ENCODE data around the gene PRKG1. TPM values are rescaled to one million over a fixed set of nuclear protein-coding genes. Genes with fewer than 3 reads are reported as not detected.

Gene PRKG1
- total RNA-seq, 1 donor from 2014 or later = 50.2 TPM

DNA sequence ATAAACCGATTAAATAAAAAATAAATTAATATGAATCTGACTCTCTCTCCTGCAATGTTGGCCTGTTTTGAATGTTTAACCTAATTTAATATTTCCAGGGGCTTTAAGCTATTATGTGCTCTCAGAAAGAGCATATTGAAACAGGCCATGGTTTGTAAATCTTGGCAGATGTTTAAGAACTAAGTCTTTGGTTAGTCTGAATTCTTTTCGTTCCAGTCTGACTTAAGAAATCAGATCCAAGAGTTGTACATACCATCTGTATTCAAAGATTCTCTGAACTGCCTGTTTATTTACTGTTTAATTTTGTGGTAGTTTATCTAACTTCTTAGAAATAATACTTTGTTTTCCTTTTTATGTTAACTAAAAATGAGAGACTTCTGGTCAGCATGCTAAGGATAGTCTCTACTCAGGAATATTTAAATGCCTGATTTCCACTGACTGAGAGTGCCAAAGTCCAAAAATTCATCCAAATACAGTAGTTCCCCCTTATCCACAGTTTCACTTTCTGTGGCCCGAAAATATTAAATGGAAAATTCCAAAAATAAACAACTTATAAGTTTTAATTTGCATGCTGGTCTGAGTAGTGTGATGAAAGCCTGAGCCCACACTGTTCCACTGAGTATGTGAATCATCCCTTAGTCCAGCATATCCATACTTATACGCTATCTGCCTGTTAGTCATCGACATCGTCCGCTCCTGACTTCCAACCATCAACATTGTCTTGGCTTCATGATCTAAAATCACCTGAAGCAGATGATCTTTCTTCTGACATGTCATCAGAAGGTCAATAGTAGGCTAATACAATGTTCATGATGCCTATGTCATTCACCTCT lies 863.2 kb downstream of the PRKG1 start:
- TF ChIP-seq, protein P1, sequence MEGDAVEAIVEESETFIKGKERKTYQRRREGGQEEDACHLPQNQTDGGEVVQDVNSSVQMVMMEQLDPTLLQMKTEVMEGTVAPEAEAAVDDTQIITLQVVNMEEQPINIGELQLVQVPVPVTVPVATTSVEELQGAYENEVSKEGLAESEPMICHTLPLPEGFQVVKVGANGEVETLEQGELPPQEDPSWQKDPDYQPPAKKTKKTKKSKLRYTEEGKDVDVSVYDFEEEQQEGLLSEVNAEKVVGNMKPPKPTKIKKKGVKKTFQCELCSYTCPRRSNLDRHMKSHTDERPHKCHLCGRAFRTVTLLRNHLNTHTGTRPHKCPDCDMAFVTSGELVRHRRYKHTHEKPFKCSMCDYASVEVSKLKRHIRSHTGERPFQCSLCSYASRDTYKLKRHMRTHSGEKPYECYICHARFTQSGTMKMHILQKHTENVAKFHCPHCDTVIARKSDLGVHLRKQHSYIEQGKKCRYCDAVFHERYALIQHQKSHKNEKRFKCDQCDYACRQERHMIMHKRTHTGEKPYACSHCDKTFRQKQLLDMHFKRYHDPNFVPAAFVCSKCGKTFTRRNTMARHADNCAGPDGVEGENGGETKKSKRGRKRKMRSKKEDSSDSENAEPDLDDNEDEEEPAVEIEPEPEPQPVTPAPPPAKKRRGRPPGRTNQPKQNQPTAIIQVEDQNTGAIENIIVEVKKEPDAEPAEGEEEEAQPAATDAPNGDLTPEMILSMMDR (IDR thresholded peaks at IDR 0.05) = no peak
- intact Hi-C loops (cut with DNase I) = no loop called here
- Histone ChIP-seq H3K36me3 (no peaks in the 10 kb centered on the region), H3K4me1 (peaks cover 0 to 9% of the 10 kb centered on the region in 2 donors), H3K27me3 (no peaks in the 10 kb centered on the region), H3K4me3 (peak overlapping the region; percentile 23 to 54), H3K9me3 (no peaks in the 10 kb centered on the region), H3K27ac (peak overlapping the region; percentile 59 to 74)
- DNase-seq (ENCODE audit: low spot score in 2 of 2) = no peak

DNA sequence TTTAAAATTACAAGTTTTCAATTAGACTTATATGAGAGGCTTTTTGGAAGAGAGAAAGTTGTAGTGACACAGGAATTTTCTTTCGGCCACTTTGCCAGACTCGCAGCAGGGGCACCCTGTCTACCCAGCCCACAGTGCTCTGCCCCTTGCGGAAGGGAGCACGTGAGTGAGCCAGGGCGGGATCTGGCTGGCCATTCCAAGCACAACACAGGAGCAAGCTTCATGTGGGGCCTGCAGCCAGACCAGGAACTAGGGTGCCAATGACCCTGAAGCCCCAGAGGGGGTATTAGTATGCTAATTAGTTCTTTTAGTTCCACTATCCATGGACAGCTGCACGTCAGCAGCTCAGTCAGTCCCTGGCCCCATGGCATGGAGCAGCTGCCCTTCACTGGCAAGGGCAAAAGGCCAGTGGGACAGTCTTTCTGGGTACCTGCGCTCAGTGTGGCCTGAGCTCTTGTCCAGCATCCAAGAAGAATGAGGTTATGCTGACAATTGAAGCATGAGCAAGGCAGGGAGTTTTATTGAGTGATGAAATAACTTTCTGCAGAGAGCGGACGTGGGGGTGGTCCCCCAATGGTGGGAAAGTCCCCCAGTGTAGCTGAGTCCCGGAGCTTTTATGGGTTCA lies 876.2 kb downstream of the PRKG1 start:
- Histone ChIP-seq H3K4me1 (peaks cover 3 to 29% of the 10 kb centered on the region in 2 donors), H3K9me3 (no peaks in the 10 kb centered on the region), H3K4me3 (no peak overlapping the region), H3K27me3 (no peaks in the 10 kb centered on the region), H3K36me3 (no peaks in the 10 kb centered on the region), H3K27ac (peak overlapping the region; percentile 62 to 72)
- intact Hi-C loops (cut with DNase I) = loop anchor here (5.0 to 10.0 kb wide), 2 partner anchors 876 to 958 kb away; partner anchors contain the start of gene PRKG1
- no peak for DNase-seq (ENCODE audit: low spot score in 2 of 2)
- TF ChIP-seq, protein P1 (IDR thresholded peaks at IDR 0.05) = no peak

DNA sequence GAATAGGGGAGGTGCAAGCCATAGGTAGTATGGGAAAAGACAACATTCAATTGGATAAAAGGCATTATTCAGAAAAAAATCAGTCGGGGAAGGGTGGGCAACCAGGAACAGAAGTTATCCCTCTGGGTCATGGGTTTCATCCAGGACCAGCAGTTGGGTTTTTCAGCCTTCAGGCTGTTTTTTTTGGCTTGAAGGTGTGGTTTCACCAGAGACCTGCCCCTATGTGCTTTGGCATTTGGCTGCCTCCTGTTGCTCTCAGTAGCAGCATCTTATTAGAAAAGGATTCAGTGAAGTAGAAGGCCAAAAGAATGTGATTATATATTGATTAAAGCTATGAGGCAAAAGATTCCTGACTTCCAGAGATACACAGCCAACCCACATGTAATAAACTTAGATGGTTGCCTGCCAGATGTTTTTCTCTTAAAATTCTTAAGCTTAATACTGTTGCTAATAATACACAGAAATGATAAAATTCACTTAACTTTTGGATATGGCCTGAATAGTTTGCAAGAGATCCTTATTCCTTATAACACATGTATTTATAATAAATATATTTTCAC lies 876.8 kb downstream of the PRKG1 start:
- Histone ChIP-seq H3K4me1 (peaks cover 3 to 29% of the 10 kb centered on the region in 2 donors), H3K9me3 (no peaks in the 10 kb centered on the region), H3K27ac (peak overlapping the region; percentile 62 to 72), H3K4me3 (no peak overlapping the region), H3K36me3 (no peaks in the 10 kb centered on the region), H3K27me3 (no peaks in the 10 kb centered on the region)
- intact Hi-C loops (cut with DNase I) = loop anchor here (5.0 to 10.0 kb wide), 2 partner anchors 876 to 959 kb away; partner anchors contain the start of gene PRKG1
- DNase-seq (ENCODE audit: low spot score in 2 of 2) = no peak
- TF ChIP-seq, protein P1 (IDR thresholded peaks at IDR 0.05) = no peak

GRCh38 chr10:51951601-51952000 lies 877.3 kb downstream of the PRKG1 start:
- Histone ChIP-seq H3K27ac (peak overlapping the region; percentile 62 to 72), H3K27me3 (no peaks in the 10 kb centered on the region), H3K4me3 (no peak overlapping the region), H3K36me3 (no peaks in the 10 kb centered on the region), H3K9me3 (no peaks in the 10 kb centered on the region), H3K4me1 (peaks cover 3 to 29% of the 10 kb centered on the region in 2 donors)
- TF ChIP-seq, protein P1 (IDR thresholded peaks at IDR 0.05) = no peak
- intact Hi-C loops (cut with DNase I) = loop anchor here (5.0 to 10.0 kb wide), 2 partner anchors 877 to 959 kb away; partner anchors contain the start of gene PRKG1
- DNase-seq (ENCODE audit: low spot score in 2 of 2) = no peak

DNA sequence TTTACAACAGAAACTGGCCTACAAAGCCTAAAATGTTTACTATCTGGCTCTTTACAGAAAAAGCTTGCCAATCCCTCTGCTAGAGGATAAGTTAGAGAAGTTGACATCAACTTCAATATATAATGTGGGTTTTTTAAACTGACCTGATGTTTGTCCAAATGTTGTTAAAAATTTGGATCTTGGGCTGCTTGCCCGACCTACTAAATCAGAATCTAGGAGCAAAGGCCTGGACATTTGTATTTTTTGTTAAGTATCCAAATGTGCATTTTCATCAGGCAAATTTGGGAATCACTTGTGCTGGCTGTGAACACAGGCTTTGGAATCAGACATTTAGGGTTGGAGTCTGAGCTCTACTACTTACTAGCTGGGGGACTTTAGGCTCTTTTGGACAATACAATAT lies 877.8 kb downstream of the PRKG1 start:
- no peaks in the 10 kb centered on the region for H3K9me3 ChIP-seq
- peak overlapping the region; percentile 62 to 72 for H3K27ac ChIP-seq
- no peaks in the 10 kb centered on the region for H3K36me3 ChIP-seq
- peaks cover 3 to 29% of the 10 kb centered on the region in 2 donors for H3K4me1 ChIP-seq
- no peaks in the 10 kb centered on the region for H3K27me3 ChIP-seq
- intact Hi-C loops (cut with DNase I) = loop anchor here (5.0 to 10.0 kb wide), 2 partner anchors 877 to 960 kb away; partner anchors contain the start of gene PRKG1
- no peak for DNase-seq (ENCODE audit: low spot score in 2 of 2)
- no peak overlapping the region for H3K4me3 ChIP-seq
- TF ChIP-seq, protein P1 (IDR thresholded peaks at IDR 0.05) = no peak
